ENCODE results near the gene WDR72.

GRCh38 chr15:53512029-53512428 lies 247.4 kb downstream of the WDR72 start:
- no peak for TF ChIP-seq CTCF (IDR thresholded peaks at IDR 0.05)
- no peak for TF ChIP-seq EZH2phosphoT487 (IDR thresholded peaks at IDR 0.05; ENCODE audit: borderline replicate concordance, low read depth)
